ENCODE data around the gene COMMD6. TPM values are rescaled to one million over a fixed set of nuclear protein-coding genes. Genes with fewer than 3 reads are reported as not detected.

The COMMD6 gene
- total RNA-seq, 1 donor from 2014 or later = 131 TPM

DNA sequence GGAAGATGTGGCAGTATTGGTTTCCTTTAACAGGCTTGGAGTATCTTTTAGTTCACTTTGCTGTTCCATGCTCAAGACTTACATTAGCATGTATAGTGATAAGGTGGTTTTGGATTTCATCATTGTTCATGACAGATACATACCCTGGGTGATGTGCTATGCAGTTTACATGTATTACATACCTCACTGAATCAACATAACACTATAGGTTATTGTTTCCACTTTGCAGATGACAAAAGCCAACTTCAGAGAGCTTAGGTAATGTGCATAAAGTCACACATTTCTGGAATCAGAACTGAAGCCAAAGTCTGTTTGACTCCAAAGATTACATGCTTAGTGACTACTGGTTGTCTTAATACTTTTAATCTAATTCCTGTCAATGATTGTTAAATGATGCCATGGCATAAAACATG, 7.1 kb downstream of the COMMD6 start:
- intact Hi-C loops (cut with micrococcal nuclease) = no loop called here

DNA sequence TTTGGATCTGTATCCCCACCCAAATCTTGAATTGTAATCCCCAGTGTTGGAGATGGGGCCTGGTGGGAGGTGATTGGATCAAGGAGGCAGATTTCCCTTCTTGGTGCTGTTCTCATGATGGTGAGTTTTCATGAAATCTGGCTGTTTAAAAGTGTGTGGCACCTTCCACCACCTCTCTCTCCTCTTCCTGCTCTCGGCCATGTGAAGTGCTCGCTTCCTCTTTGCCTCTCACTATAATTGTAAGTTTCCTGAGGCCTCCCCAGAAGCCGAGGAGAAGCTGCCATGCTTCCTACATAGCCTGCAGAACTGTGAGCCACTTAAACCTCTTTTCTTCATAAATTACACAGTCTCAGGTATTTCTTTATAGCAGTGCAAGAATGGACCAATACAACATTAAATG, 15.7 kb downstream of the COMMD6 start:
- intact Hi-C loops (cut with micrococcal nuclease) = no loop called here

DNA sequence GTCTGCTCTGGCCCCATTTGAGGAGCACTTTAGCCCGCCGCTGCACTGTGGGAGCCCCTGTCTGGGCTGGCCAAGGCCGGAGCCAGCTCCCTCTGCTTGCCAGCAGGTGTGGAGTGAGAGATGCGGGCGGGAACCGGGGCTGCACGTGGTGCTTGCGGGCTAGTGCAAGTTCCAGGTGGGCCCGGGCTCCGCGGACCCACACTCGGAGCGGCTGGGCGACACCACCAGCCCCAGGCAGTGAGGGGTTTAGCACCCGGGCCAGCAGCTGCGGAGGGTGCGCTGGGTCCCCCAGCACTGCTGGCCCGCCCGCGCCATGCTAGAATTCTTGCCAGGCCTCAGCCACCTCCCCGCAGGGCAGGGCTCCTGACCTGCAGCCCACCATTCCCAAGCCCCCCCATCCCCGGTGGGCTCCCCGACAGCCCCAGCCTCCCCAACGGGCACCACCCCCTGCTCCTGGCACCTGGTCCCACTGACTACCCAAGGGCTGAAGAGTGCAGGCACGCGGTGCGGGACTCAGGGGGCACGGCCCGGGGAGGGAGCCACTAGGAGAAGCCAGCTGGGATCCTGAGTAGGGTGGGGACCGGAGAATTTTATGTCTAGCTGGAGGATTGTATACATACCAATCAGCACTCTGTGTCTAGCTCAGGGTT, 19.1 kb downstream of the COMMD6 start:
- intact Hi-C loops (cut with micrococcal nuclease) = no loop called here

DNA sequence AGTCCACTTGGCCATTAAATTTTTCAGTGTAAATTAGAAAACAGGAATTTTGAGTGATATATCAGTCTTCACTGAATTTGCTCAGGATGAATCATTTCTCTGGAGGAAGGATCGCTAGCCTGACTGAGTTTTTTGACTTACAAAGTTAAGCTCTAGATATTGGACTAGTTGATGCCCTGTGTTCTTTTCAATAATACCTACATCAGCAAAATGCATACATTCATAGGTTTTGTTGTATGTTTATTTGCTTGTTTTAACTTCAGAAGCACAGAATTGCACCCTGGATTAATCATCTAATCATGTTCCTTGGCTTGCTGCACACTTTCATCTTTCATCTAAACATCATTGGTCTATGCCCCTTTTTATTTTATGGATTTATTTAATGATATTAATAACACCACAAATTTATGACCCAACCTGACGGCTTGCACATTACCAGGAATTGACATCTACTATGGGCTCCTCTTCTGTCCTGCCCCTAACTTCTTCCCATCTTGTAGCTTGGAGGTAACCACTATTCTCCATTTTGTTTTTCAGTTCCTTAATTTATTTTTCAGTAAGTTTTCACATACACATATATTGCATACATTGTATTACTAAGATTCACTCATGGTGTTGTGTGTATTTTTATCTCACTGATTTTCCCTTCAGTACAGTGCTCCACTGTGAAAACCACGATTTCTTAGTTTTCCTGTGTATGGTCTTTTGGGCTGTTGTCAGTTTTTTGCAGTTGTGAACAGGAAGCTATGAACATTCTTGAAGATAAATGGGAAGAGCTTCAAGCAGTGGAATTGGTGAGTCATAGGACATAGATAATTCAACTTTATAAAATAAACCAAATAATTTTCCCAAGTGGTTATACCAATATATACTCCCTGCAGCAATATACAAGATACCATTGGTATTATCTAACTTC, 23.3 kb downstream of the COMMD6 start:
- intact Hi-C loops (cut with micrococcal nuclease) = no loop called here

DNA sequence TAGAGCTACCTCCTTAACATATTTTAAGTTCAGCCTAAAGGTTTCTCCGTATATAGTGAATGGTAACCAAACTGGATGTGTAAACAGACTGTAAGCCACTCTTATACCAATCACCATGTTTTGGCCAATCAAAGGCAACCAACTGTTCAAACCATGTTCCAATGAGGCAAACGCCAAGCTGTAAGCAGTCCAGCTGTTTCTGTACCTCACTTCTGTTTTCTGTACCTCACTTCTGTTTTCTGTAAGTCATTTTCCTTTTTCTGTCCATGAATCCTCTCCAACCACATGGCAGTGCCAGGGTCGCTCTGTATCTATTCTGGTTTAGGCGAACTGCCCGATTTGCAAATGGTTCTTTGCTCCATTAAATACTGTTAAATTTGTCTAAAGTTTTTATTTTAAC, 24.4 kb downstream of the COMMD6 start:
- intact Hi-C loops (cut with micrococcal nuclease) = no loop called here

DNA sequence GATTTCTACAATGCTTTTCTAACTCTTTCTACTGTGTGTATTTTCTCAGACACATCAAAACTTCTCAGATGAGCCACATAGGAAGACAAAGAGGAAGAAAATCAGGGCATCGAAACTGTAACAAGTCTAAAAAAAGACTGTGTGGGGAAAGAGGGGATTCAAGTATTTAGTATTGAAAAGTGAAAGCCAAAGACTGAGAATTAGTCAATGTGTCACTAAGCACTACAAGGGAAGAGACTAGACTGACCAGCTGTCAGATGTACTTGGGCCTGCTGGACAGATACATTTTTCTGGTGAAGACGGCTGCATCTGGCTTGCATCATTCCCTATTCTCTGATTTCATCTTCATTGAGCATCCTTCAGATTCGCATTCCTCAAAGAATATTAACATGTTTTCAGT, 25.4 kb downstream of the COMMD6 start:
- intact Hi-C loops (cut with micrococcal nuclease) = no loop called here

DNA sequence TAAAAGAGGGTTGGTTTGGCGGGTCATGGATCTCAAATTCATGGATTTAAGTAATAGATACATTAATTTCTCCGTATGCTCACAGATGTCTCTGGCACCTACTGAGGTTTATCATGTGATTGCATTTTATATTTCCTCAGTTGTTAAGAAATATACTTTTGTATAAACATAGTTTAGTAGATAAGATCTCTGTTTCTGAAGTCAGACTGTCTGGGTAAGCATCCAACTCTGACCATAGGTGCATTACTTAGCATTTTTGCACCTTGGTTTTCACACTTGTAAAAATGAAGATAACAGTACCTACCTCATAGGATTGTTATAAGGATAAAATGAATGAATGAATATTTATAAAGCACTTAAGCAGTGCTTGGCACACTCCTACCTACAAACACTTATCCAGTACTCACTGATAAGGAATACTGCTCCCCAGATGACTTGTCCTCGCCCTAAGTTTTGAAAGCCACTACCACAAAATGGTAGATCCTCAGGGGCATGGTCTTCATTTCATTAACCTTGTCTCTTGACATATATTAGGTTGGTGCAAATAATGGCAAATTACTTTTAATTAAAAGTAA, 26.5 kb downstream of the COMMD6 start:
- intact Hi-C loops (cut with micrococcal nuclease) = no loop called here

DNA sequence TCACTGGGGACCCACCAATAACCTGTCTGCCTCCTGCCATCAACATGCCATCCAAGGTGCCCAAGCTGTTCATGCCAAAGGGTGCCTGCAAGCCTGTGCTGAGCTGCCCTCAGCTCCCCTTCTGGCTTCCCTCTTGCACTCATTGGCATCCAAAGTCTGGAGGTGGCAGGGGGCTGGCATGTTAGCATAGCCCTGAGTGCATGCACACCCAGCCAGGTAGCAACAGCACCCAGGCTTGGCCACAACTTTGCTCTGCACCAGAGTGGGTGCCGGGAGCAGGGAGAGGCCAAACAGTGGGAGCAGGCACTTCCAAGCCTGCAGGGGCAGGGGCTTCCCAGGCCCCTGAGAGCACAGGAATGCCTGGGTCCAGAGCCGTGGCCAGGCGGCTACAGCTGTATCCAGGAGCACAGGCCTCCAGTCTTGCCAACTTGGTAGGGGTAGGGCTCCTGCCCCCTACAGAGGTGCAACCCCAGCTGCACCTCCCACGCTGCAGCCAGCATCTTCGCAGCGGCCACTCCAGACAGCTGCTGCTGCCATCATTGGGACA, 29.6 kb downstream of the COMMD6 start:
- intact Hi-C loops (cut with micrococcal nuclease) = no loop called here

DNA sequence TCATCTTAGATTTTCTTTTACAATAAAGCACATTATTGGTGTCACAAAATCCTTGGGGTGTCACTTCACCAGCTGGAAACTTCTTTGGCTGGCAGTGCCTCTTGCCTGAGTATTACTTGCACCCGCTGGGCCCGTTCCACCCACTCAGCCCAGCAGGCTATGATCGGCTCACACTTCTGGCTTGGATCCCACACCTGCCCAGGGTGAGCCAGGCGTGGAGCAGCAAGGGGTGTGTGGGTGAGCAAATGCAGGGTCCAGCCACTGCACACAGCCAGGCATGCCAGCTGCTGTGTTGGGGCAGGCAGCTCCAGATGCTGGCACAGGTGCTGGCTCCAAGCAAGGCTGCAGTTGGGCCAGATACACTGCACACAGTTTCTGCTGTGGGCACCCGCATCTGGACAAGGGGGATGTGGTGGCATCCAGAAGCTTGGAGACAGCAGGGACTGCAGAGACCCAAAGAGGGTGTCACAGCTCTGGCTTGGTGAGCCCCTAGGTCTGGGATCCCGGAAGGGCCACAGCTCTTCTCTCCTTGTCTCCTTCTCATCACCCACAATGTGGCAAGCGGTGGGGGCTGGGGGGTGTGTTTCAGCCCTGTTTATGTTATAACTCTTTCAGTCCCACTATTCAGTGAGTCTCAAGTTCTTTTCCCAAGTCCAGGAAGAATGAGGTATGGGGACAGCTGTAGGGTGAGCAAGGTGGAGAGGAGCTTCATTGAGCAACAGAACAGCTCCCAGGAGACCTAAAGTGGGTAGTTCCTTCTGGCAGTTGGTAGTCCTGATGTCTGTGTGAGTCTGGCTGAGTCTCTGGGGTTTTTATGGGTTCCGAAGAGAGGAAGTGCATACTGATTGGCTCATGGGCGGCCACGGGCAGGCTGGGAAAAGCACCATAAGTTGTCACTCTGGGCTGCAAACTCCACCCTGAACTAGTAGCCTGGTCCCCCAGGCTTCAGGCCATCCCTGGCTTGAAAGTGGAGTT, 30.3 kb downstream of the COMMD6 start:
- intact Hi-C loops (cut with micrococcal nuclease) = no loop called here

DNA sequence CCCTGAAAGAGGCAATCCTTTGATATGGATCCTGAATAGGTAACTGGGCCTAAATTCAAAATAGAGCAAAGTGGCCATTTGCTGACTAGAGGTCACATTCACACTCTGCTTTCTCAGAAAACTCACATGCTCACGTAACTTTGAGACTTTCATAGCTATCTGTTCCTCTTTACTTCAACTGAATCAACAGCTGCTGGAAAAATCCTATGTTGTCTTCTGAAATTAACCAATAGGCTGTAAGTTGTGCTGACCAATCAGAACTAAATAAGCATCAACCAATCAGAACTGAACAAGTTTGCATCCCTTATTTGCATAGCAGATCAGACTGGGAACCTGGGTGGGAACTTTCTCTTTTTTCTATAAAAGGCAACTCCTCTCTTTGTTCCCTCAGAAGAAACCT, 31.6 kb downstream of the COMMD6 start:
- intact Hi-C loops (cut with micrococcal nuclease) = no loop called here

DNA sequence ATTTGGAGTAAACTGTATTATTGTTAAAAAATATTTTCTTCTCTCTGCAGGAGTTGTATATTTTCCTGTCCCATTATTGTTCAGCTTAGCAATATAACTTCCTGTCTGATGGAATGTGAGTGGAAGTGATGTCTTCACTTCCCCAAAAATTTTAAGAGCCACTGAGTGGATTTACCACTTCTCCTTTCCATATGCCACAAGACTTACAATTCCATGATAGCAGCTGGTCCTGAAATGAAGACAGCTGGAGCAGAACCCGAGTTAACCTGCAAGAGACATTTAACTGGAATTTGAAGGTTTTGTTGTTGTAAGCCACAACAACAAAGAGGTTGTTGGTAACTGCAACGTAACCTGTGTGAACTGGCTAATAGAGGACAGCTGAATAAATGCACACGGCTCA, 32.3 kb downstream of the COMMD6 start:
- intact Hi-C loops (cut with micrococcal nuclease) = no loop called here

DNA sequence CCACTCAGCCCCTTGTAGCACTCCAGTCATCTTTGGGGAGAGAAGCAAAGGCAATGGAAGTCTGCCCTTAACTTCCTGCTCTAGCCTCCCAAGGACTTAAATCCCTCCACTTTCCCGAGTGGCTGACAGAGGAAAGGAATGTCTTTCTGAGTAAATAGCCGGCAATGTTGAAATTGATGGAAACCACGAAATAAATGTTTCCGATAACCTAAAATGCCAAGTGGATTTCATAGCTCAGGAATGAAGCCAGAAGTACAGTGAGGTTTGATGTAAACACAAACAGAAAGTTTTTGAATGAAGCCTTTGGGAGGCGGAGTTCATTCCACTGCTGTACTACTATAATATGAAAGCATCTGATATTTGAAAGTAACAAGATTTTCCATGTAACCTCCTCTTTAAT, 41.7 kb downstream of the COMMD6 start:
- intact Hi-C loops (cut with micrococcal nuclease) = no loop called here

DNA sequence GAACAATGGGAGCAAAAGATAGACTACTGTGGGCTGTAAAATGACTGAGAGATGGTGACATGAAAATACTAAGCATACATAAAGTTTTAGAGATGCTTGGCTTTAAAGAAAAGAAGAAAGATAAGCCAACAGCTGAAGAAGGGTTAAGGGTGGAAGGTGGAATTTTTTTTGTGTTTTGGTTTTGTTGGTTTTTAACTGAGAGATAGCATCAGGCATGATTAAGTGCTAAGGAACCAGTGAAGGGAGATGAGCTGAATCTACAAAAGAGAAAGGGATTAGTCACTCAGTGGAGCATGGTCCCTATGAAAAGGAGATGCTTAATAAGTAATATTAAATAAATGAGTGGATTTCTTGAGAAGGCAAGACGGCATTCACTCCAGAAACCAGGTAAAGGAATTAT, 43.1 kb downstream of the COMMD6 start:
- intact Hi-C loops (cut with micrococcal nuclease) = no loop called here

DNA sequence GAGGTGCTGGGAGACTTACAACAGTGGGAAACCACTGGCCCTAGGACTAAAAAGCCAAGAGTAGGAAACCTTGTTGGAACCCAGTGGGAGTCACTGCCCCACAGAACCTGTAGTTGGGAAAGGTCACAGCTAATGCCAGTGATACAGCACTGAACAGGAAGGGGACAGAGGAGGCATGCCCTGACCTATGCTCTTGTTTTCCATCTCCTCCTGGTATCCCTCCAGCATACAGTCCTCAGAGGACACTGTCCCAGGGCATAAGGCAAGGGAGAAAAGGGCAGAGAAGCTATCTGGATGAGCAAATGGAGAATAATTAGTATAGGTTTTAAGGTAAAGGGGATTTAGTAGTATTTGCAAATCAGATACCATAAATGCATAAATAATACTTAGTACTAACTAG, 44.5 kb downstream of the COMMD6 start:
- intact Hi-C loops (cut with micrococcal nuclease) = no loop called here

DNA sequence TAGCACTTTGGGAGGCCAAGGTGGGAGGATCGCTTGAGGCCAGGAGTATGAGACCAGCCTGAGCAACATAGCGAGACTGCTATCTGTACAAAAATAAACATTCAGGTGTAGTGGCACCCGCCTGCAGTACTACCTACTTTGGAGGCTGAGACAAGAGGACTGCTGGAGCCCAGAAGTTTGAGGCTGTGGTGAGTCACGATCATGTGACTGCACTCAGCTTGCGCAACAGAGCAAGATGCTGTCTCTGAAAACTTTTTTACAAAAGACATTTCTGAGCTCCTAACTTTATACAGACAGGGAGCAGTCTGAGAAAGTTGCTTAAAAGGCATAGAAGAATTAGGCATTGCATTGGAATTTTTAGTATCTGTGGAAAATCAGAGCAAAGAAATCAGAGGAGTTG, 45.3 kb downstream of the COMMD6 start:
- intact Hi-C loops (cut with micrococcal nuclease) = no loop called here

DNA sequence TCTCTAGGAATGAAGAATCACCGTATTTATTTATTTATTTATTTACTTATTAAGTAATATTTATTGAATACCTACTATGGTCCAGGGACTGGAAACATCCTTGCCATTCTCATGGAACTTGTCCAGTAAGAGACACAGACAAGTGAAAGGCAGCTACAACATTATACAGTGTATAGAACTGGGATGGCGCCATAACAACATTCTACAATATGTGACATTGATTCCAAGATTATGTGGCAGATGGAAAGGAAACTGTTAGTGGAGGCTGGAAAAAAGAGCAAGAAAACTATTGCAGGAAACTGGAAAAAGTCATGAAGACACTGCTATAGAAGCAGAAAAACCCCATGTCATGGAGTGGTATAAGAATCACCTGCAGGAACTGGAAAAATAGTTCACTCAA, 46.3 kb downstream of the COMMD6 start:
- intact Hi-C loops (cut with micrococcal nuclease) = no loop called here

DNA sequence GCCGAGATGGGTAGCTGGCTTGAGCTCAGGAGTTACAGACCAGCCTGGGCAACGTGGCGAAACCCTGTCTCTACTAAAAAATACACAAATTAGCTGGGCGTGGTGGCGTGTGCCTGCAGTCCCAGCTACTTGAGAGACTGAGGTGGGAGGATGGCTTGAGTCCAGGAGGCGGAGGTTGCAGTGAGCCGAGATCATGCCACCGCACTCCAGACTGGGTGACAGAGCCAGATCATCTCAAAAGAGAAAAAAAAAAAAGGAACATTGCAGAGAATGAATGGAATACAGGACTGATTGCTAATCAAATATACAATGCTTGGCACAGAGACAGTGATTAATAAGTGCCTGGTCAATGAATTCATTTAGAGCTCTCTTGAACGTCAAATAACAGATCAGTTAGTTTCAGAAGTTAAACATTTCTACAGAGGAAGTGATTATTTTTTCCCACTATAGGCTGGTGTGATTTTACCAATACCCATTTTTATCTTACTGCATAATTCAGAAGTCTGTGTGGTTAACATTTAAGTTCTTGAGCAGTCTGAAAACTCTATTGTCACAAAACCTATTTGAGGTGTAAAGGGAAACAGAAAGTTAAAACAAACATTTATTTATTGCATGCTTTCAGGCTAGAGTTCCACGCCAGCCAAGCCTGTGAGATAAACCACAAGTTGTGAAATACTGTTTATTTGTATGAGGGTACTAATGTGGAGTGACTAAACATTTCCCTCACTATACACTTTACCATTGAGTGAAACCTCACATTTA, 48.0 kb downstream of the COMMD6 start:
- intact Hi-C loops (cut with micrococcal nuclease) = no loop called here

DNA sequence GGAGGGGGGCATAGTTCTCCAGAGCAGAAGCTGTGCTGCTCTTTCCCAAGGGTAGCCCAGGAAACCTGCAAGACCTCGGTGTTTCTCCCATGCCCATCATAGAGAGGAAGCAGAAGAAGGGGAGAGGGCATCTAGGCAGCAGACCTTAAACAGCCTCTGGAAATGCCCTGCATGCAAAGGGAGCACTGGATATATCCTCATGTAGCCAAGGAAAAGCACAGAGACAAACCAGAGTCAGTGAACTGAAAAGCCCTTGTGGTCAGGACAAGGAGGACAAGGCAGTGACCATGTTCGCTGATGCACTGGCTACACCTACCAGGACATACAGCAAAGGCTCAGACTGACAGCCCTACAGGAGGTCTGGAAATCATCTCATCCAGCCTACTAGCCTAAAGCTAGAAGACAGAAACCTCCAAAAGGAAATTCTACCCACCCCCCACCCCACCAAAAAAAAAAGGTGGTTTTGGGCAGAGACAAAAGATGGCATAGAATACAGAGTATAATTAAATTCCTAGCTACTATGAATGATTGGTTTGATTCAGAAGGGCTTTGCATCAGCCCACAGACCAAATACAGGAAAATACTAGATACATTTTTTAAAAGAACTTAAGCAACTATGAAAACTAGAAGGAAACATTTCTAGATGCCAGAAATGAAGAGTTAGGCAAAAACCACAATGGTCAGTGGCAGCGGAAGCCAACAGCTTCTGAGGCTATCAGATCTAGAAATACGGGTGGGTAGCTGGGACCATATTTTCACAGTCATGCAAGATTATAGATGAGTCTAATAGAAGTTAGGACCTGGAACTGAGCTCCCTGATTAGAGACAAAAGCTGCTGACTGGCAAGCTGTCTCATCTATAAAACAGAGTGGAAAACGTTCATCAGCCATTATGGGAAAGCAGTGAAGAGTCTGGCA, 51.2 kb downstream of the COMMD6 start:
- intact Hi-C loops (cut with micrococcal nuclease) = no loop called here

Data from T-helper 2 cell treated with Interferon-gamma antibody and Interleukin-4, amounts not matched to agents 100 ng/mL and 5 ng/mL, for 36 hours (primary cell).